HepG2 (cell line): ENCODE measurements around the gene DNLZ. TPM values are rescaled to one million over a fixed set of nuclear protein-coding genes. Genes with fewer than 3 reads are reported as not detected.
"Not testable (repeated sequence)": the region's sequence is repeated elsewhere in the genome, so short reads cannot be mapped to it uniquely, and the experiment has no call there.

Experiments used
- ATAC-seq: fragments of 200-7000 bp; cut with Tn5 transposase; 3 replicates; pipeline ENCODE4 v1.9.1; 2020; ENCODE audit warnings: mild to moderate bottlenecking, moderate library complexity
- BruUV-seq: library from RNA; stranded (reverse); fragments of 400-500 nt; replicated peaks from 2 replicates; lab custom pipeline; 2021; lab: Mats Ljungman, UMichigan
- CTCF ChIA-PET: fragments of 300-600 bp; formaldehyde crosslinking; extraction: SDS; loops from one replicate; lab custom pipeline; 2021; ENCODE audit warnings: low total read pairs, inconsistent platforms, low intra/inter-chr PET ratio; lab: Yijun Ruan, JAX
- POLR2A ChIA-PET: fragments of 350-600 bp; sonication (Branson Sonifier 250); formaldehyde crosslinking; loops from one replicate; lab custom pipeline; 2020; ENCODE audit warnings: antibody characterized with exemption, inconsistent platforms; lab: Yijun Ruan, JAX
- DNase-seq: peaks from one replicate; pipeline ENCODE4 v3.0.0-alpha.2; 2015; ENCODE audit warnings: low spot score
- FAIRE-seq: peaks from 3 replicates; lab custom pipeline; 2011; peaks lifted over from hg19 to GRCh38; lab: Jason Lieb, UNC
- H2AFZ ChIP-seq: one replicate; pipeline ENCODE4 v1.6.1; 2011; ENCODE audit warnings: low read length, inconsistent platforms
- H3K27ac ChIP-seq: fragments of 300-600 bp; 3 replicates; pipeline ENCODE4 v1.8.0; 2011; ENCODE audit warnings: mixed run types, mild to moderate bottlenecking, mixed read lengths, low read length, inconsistent platforms; ENCODE audit not compliant: insufficient read depth; ENCODE audit errors: extremely low read length
- H3K27me3 ChIP-seq, 2 experiments: fragments of 200-600 bp in 1 of 2; 2 replicates in 1 of 2; 3 replicates in 1 of 2; pipeline versions ENCODE4 v1.6.0 to v1.8.0; 2011; ENCODE audit warnings: low read length in 2 of 2, mild to moderate bottlenecking in 2 of 2, moderate library complexity in 2 of 2, inconsistent platforms in 1 of 2; ENCODE audit not compliant: insufficient read depth in 2 of 2, control insufficient read depth in 1 of 2
- H3K36me3 ChIP-seq, 2 experiments: fragments of 200-600 bp in 1 of 2; replicated peaks in 1 of 2; 2 replicates in 1 of 2; 3 replicates in 1 of 2; pipeline versions ENCODE4 v1.5.1 to v1.8.0; 2011; ENCODE audit warnings: low read length in 2 of 2, inconsistent platforms in 1 of 2; ENCODE audit not compliant: insufficient read depth in 2 of 2, control insufficient read depth in 1 of 2
- H3K4me1 ChIP-seq: 2 replicates; pipeline ENCODE4 v1.5.1; 2012; ENCODE audit warnings: low read length, inconsistent platforms; ENCODE audit not compliant: insufficient read depth
- H3K4me2 ChIP-seq: 2 replicates; pipeline ENCODE4 v1.6.0; 2011; ENCODE audit warnings: low read depth, low read length, inconsistent platforms
- H3K4me3 ChIP-seq, 3 experiments: fragments of 200-600 bp in 1 of 3; sonication (generic), shearing (Covaris generic) in 1 of 3; replicated peaks in 1 of 3; 2 replicates each; pipeline ENCODE4 v1.5.1; 2011 to 2016; ENCODE audit warnings: low read length in 3 of 3, inconsistent platforms in 2 of 3, low read depth in 2 of 3, mild to moderate bottlenecking in 2 of 3, control low read depth in 1 of 3, mixed read lengths in 1 of 3; ENCODE audit not compliant: insufficient read depth in 1 of 3
- H3K79me2 ChIP-seq: one replicate; pipeline ENCODE4 v1.6.1; 2011; ENCODE audit warnings: low read length, inconsistent platforms; ENCODE audit not compliant: insufficient read depth
- H3K9ac ChIP-seq: 2 replicates; pipeline ENCODE4 v1.6.0; 2011; ENCODE audit warnings: mild to moderate bottlenecking, low read depth, low read length, inconsistent platforms; ENCODE audit not compliant: insufficient read depth
- H3K9me3 ChIP-seq: 2 replicates; pipeline ENCODE4 v1.5.1; 2012; ENCODE audit warnings: mild to moderate bottlenecking, low read length
- H4K20me1 ChIP-seq: 2 replicates; pipeline ENCODE4 v1.6.0; 2011; ENCODE audit warnings: inconsistent platforms, mild to moderate bottlenecking, low read length, moderate library complexity; ENCODE audit not compliant: insufficient read depth
- CTCF ChIP-seq: sonication (generic); formaldehyde crosslinking; IDR thresholded peaks from 2 replicates; pipeline ENCODE4 v1.5.0; 2020; ENCODE audit warnings: mild to moderate bottlenecking, missing genetic modification reagents, moderate library complexity
- DNMT1 ChIP-seq: sonication (generic); formaldehyde crosslinking; IDR thresholded peaks from 2 replicates; pipeline ENCODE4 v1.5.1; 2020; ENCODE audit warnings: mild to moderate bottlenecking, missing genetic modification reagents
- GABPA ChIP-seq, 2 experiments: IDR thresholded peaks; 2 replicates each; pipeline ENCODE4 v1.6.1; 2011 to 2016; ENCODE audit warnings: low read depth in 2 of 2, low read length in 1 of 2, missing biosample characterization in 1 of 2, missing genetic modification characterization in 1 of 2
- HNF4A ChIP-seq: sonication (generic); formaldehyde crosslinking; IDR thresholded peaks from 2 replicates; pipeline ENCODE4 v1.4.0; 2020; ENCODE audit warnings: missing genetic modification reagents
- SP4 ChIP-seq: sonication (generic); formaldehyde crosslinking; IDR thresholded peaks from 2 replicates; pipeline ENCODE4 v1.8.1; 2023; ENCODE audit warnings: mild to moderate bottlenecking, missing genetic modification reagents
- SUZ12 ChIP-seq: fragments of 150-350 bp; IDR thresholded peaks from 2 replicates; pipeline ENCODE4 v1.6.1; 2014; ENCODE audit warnings: low read depth, low read length
- U2AF2 ChIP-seq: fragments of 200-400 bp; formaldehyde crosslinking; IDR thresholded peaks from 2 replicates; pipeline ENCODE4 v1.6.1; 2017; ENCODE audit warnings: low read depth, mild to moderate bottlenecking, low read length
- ZFAT ChIP-seq: sonication (generic); formaldehyde crosslinking; conservative IDR thresholded peaks from 2 replicates; pipeline ENCODE4 v1.8.1; 2023; ENCODE audit warnings: missing genetic modification reagents, inconsistent platforms
- ZIK1 ChIP-seq: sonication (generic); formaldehyde crosslinking; IDR thresholded peaks from 2 replicates; pipeline ENCODE4 v1.5.0; 2020; ENCODE audit warnings: mild to moderate bottlenecking, low read depth, missing genetic modification reagents, borderline replicate concordance
- ZKSCAN5 ChIP-seq: sonication (generic); formaldehyde crosslinking; IDR thresholded peaks from 2 replicates; pipeline ENCODE4 v1.5.1; 2020; ENCODE audit warnings: mild to moderate bottlenecking, missing genetic modification reagents
- ZNF354B ChIP-seq: sonication (generic); formaldehyde crosslinking; IDR thresholded peaks from 2 replicates; pipeline ENCODE4 v1.8.0; 2022; ENCODE audit warnings: mild to moderate bottlenecking, missing genetic modification reagents
- ZNF543 ChIP-seq: sonication (generic); formaldehyde crosslinking; IDR thresholded peaks from 2 replicates; pipeline ENCODE4 v1.4.0; 2020; ENCODE audit warnings: mild to moderate bottlenecking, missing genetic modification reagents
- ZNF598 ChIP-seq: sonication (generic); formaldehyde crosslinking; IDR thresholded peaks from 2 replicates; pipeline ENCODE4 v1.5.1; 2020; ENCODE audit warnings: mild to moderate bottlenecking, missing genetic modification reagents, borderline replicate concordance
- ZNF660 ChIP-seq: sonication (generic); formaldehyde crosslinking; IDR thresholded peaks from 2 replicates; pipeline ENCODE4 v1.5.1; 2020; ENCODE audit warnings: mild to moderate bottlenecking, low read depth, missing genetic modification reagents, borderline replicate concordance
- ZNF75D ChIP-seq: sonication (generic); formaldehyde crosslinking; IDR thresholded peaks from 2 replicates; pipeline ENCODE4 v1.8.1; 2023; ENCODE audit warnings: missing genetic modification reagents, mild to moderate bottlenecking, borderline replicate concordance
- WGBS: methylation state at CpG from one replicate; pipeline ENCODE4 v1.1.6; 2017; ENCODE audit warnings: low lambda C conversion rate; 5-methylcytosine and 5-hydroxymethylcytosine counted together
- in situ Hi-C: cut with HindIII; loops from 2 replicates; pipeline ENCODE4 v1.10.0; 2017; ENCODE audit warnings: low pct_unique_long_range_greater_than_20kb; ENCODE audit not compliant: extremely low pct_ligation_motif_present
- intact Hi-C: fragments of 100-400 bp; cut with micrococcal nuclease; formaldehyde crosslinking; loops from one replicate; pipeline ENCODE4 v1.10.0; 2022; ENCODE audit not compliant: unreplicated experiment
- polyA plus RNA-seq, 8 experiments: library from polyadenylated mRNA; depleted of rRNA in 3 of 8; stranded (reverse) in 7 of 8; unstranded in 1 of 8; fragments of >200 nt; fragmentation: Illumina TruSeq in 4 of 8; extraction: Trizol in 4 of 8; gene quantifications; 2 replicates each; pipeline versions ENCODE4 v1.2.1 to v1.2.3, GENCODE V29; 2011 to 2016; ENCODE audit warnings: low read depth in 4 of 8, missing spikeins in 1 of 8, mixed read lengths in 1 of 8; ENCODE audit not compliant: insufficient read depth in 1 of 8
- total RNA-seq, 5 experiments: library from RNA; depleted of rRNA; stranded (reverse); fragments of >200 nt; fragmentation: Illumina TruSeq; extraction: Trizol; gene quantifications; 2 replicates each; pipeline ENCODE4 v1.2.3, GENCODE V29; 2016; ENCODE audit warnings: low read depth in 1 of 5

DNLZ gene
- total and polyA plus RNA-seq, 2 of the 13 experiments (the other 11 are each of a cell fraction or from before 2014, with no cell fraction given), result 3.4 to 8.0 TPM

GRCh38 chr9:136321561-136321960 lies 42.0 kb downstream of the DNLZ start:
- H3K36me3 ChIP-seq, result no peaks in the 10 kb centered on the region
- no peak for ATAC-seq
- peaks cover 21% of the 10 kb centered on the region for H3K4me1 ChIP-seq
- no peak overlapping the region for H3K27ac ChIP-seq
- FAIRE-seq, result no peak
- H3K4me2 ChIP-seq, result no peak overlapping the region
- BruUV-seq, result no TSS peak
- CTCF ChIA-PET, result no interaction called here
- H3K4me3 ChIP-seq, result no peak overlapping the region
- in situ Hi-C loops (no loop called here), intact Hi-C loops (no loop called here)
- H3K79me2 ChIP-seq, result no peaks in the 10 kb centered on the region
- POLR2A ChIA-PET, result no interaction called here
- peaks cover 16 to 52% of the 10 kb centered on the region in 2 experiments for H3K27me3 ChIP-seq
- no peak overlapping the region for H2AFZ ChIP-seq
- 66% methylated on average over 14 of the region's 19 CpGs for WGBS
- H3K9me3 ChIP-seq, result no peaks in the 10 kb centered on the region
- no peak for TF ChIP-seq ZKSCAN5 (CRISPR knock-in tag)
- TF ChIP-seq U2AF2, result no peak
- TF ChIP-seq HNF4A, result no peak
- no peak for TF ChIP-seq SP4 (CRISPR knock-in tag)
- TF ChIP-seq ZNF75D (CRISPR knock-in tag), result no peak
- TF ChIP-seq DNMT1 (CRISPR knock-in tag), result no peak
- TF ChIP-seq ZNF354B (CRISPR knock-in tag), result no peak
- no peak for TF ChIP-seq ZFAT
- TF ChIP-seq GABPA (IDR thresholded peaks at IDR 0.05; ENCODE audit: low read depth, low read length), result no peak
- TF ChIP-seq GABPA (CRISPR knock-in tag; IDR thresholded peaks at IDR 0.05; ENCODE audit: low read depth), result no peak
- TF ChIP-seq ZNF543 (CRISPR knock-in tag), result no peak
- no peak for TF ChIP-seq ZIK1 (CRISPR knock-in tag)
- no peak for TF ChIP-seq ZNF598 (CRISPR knock-in tag)
- TF ChIP-seq SUZ12, result no peak
- TF ChIP-seq ZNF660 (CRISPR knock-in tag), result no peak
- TF ChIP-seq CTCF (CRISPR knock-in tag), result no peak
- DNase-seq, result no peak
- no peak overlapping the region for H3K9ac ChIP-seq
- H4K20me1 ChIP-seq, result no peaks in the 10 kb centered on the region

- DNase-seq, H3K9me3 ChIP-seq, H3K4me3 ChIP-seq, ATAC-seq, POLR2A ChIA-PET, in situ Hi-C loops, H3K36me3 ChIP-seq, FAIRE-seq, H2AFZ ChIP-seq, H3K27ac ChIP-seq, CTCF ChIA-PET, BruUV-seq, H4K20me1 ChIP-seq, H3K79me2 ChIP-seq, H3K4me2 ChIP-seq, H3K9ac ChIP-seq, intact Hi-C loops: not testable (repeated sequence)
- Histone ChIP-seq H3K4me1 (peaks cover 15% of the 10 kb centered on the region), H3K27me3 (peaks cover 12 to 46% of the 10 kb centered on the region in 2 experiments)
Measured at GRCh38 chr9:136320972-136321371, 42.6 kb downstream of the DNLZ start.
